ENCODE data around the gene ZCCHC9. TPM values are rescaled to one million over a fixed set of nuclear protein-coding genes. Genes with fewer than 3 reads are reported as not detected.

ZCCHC9 gene
- total and polyA plus RNA-seq, 2 of the 4 experiments (the other 2 are of a cell fraction): 20.4 to 24.6 TPM

- Histone ChIP-seq H3K4me3 (ENCODE audit: insufficient read depth, low read depth, low read length) (no peak overlapping the region), H2BK20ac (ENCODE audit: low read depth, low read length) (no peak overlapping the region), H3K18ac (ENCODE audit: low read depth, low read length) (no peak overlapping the region), H3K9me1 (ENCODE audit: insufficient read depth, low read length) (no peaks in the 10 kb centered on the region), H3K9me3 (ENCODE audit: control insufficient read depth, insufficient read depth, low read length) (no peaks in the 10 kb centered on the region), H3K14ac (replicated peaks; ENCODE audit: low read depth, low read length) (no peak overlapping the region), H2AK9ac (replicated peaks; ENCODE audit: low read depth, low read length, poor library complexity) (no peak overlapping the region), H3K36me3 (ENCODE audit: control insufficient read depth, insufficient read depth, low read length) (no peaks in the 10 kb centered on the region), H4K5ac (ENCODE audit: low read depth, low read length) (no peak overlapping the region), H2AK5ac (ENCODE audit: low read depth, low read length) (no peak overlapping the region), H4K91ac (ENCODE audit: insufficient read depth, low read depth, low read length) (no peak overlapping the region), H3K27ac (ENCODE audit: insufficient read depth, low read length) (no peak overlapping the region), H3K27me3 (ENCODE audit: control insufficient read depth, insufficient read depth, low read length) (no peaks in the 10 kb centered on the region; the same call in 1 of the 2 replicates), H3K56ac (ENCODE audit: extremely low read depth, insufficient read depth, low read length) (no peak overlapping the region), H2AFZ (replicated peaks; ENCODE audit: low read length, poor library complexity) (no peak overlapping the region), H3K4me2 (ENCODE audit: low read depth, low read length) (no peak overlapping the region), H4K20me1 (ENCODE audit: insufficient read depth, low read length) (no peaks in the 10 kb centered on the region), H2BK120ac (ENCODE audit: low read depth, low read length) (no peak overlapping the region), H3K79me1 (ENCODE audit: low read depth in 1 of 2, low read length in 2 of 2) (no peaks in the 10 kb centered on the region), H3K4ac (ENCODE audit: low read depth, low read length) (no peak overlapping the region), H3K4me1 (ENCODE audit: control insufficient read depth, insufficient read depth, low read length) (no peaks in the 10 kb centered on the region), H3K9ac (ENCODE audit: low read depth, low read length) (no peak overlapping the region), H2BK5ac (ENCODE audit: low read depth, low read length, poor library complexity, severe bottlenecking) (no peak overlapping the region), H3K23ac (ENCODE audit: low read depth, low read length) (no peak overlapping the region; the same call in 1 of the 2 replicates), H4K8ac (ENCODE audit: low read depth in 2 of 2, low read length in 2 of 2) (no peak overlapping the region), H2BK15ac (ENCODE audit: low read depth, low read length) (no peak overlapping the region)
- WGBS, 2 experiments (ENCODE audit: extremely low coverage in 2 of 2, insufficient read length in 1 of 2): 93% methylated on average over 3 of the region's 14 CpGs; no CpG with 5 or more reads in 1 of the 2 experiments
- CTCF ChIA-PET: no interaction called here
- no TSS peak for BruUV-seq (replicated peaks)
- in situ Hi-C loops (cut with MboI; ENCODE audit: low sequenced_read_pairs) (no loop called here), dilution Hi-C loops (cut with HindIII; ENCODE audit: low sequenced_read_pairs, unreplicated experiment) (no loop called here), intact Hi-C loops (cut with micrococcal nuclease) (no loop called here)
- TF ChIP-seq SMC3 (IDR thresholded peaks at IDR 0.05; ENCODE audit: low read depth, low read length) (no peak), CTCF (conservative IDR thresholded peaks at IDR 0.05; ENCODE audit: low read depth, low read length) (no peak)
- no peak for ATAC-seq (ENCODE audit: low read depth)
- POLR2A ChIA-PET (ENCODE audit: unreplicated experiment): no interaction called here
- DNase-seq: no peak
Measured at GRCh38 chr5:81334304-81335061, 33.1 kb downstream of the ZCCHC9 start.

Data from IMR-90 (cell line).